ENCODE results near the gene MAN2B2.

- TF ChIP-seq POLR2AphosphoS5 (IDR thresholded peaks at IDR 0.05) (no peak), POLR2A (IDR thresholded peaks at IDR 0.05) (no peak)
- TF ChIP-seq, protein P1, sequence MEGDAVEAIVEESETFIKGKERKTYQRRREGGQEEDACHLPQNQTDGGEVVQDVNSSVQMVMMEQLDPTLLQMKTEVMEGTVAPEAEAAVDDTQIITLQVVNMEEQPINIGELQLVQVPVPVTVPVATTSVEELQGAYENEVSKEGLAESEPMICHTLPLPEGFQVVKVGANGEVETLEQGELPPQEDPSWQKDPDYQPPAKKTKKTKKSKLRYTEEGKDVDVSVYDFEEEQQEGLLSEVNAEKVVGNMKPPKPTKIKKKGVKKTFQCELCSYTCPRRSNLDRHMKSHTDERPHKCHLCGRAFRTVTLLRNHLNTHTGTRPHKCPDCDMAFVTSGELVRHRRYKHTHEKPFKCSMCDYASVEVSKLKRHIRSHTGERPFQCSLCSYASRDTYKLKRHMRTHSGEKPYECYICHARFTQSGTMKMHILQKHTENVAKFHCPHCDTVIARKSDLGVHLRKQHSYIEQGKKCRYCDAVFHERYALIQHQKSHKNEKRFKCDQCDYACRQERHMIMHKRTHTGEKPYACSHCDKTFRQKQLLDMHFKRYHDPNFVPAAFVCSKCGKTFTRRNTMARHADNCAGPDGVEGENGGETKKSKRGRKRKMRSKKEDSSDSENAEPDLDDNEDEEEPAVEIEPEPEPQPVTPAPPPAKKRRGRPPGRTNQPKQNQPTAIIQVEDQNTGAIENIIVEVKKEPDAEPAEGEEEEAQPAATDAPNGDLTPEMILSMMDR (IDR thresholded peaks at IDR 0.05), result no peak
Measured at GRCh38 chr4:6614701-6615230, 39.8 kb downstream of the MAN2B2 start.

All from breast epithelium (tissue), 3 donors.